Stimulated activated CD8-positive, alpha-beta memory T cell treated with anti-CD3 and anti-CD28 coated beads, Interleukin-12 subunit alpha, Interleukin-12 subunit beta, amount 100 ng/mL, for 1 hour (primary cell): ENCODE data around the gene YIF1A.
A peak's percentile ranks its signal among the peaks of the same experiment; 100 is the strongest.
"Not testable (repeated sequence)": the region's sequence is repeated elsewhere in the genome, so short reads cannot be mapped to it uniquely, and the experiment has no call there.

Experiments used
- DNase-seq: peaks from one replicate; pipeline ENCODE4 v3.0.0-alpha.2; 2020; ENCODE audit warnings: low read depth

Gene YIF1A

DNA sequence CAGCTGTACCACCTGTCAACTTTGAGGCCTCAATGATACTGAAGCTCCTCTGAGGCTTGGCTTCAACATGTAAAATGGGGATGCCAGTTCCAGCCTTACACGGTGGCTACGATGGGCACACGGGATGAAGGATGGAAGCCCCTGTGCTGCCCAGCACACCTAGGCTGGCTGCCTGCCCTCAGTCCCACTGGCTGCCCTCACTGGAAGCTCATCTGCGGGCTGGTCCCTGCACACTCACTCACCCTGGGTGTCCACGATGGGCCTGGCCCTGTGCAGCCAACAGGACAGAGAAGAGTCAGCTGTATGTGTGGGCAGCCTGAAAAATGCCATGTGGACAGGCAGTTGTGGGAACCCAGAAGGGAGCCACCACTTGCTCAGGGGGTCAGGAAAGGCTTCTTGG, 2.2 kb downstream of the YIF1A start:
- no peak for DNase-seq

DNA sequence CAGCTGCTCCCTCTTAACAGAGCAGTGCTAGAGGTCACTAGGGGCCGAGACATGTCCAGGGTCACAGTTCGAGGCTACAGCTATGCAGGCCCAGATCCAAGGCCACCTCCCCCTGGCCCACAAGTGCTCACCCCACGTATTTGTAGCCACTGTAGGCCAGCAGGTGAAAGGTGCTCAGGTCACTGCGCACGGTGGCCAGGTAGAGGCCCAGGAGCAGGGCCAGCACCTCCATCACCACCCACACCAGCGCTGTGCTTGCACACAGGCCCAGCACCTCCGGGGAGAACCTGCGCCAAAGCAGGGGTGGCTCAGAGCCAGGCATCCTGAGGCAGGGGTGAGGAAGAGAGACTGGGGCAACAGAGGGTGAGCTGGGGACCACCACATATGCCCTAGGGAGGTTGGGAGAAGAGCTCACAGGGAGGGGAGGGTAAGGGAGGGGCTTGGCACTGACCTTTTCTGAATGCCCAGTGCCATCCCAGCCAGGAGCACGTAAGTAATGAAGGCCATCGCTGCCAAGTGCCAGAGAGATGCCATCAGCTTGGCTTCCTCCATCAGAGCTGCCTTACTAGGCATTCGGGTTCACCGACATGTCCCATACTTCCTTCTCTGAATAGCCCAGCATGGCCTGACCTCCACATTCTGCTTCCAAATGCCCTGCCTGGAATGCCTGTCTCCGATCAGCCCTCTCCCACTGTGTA, 3.5 kb downstream of the YIF1A start:
- no peak for DNase-seq

DNA sequence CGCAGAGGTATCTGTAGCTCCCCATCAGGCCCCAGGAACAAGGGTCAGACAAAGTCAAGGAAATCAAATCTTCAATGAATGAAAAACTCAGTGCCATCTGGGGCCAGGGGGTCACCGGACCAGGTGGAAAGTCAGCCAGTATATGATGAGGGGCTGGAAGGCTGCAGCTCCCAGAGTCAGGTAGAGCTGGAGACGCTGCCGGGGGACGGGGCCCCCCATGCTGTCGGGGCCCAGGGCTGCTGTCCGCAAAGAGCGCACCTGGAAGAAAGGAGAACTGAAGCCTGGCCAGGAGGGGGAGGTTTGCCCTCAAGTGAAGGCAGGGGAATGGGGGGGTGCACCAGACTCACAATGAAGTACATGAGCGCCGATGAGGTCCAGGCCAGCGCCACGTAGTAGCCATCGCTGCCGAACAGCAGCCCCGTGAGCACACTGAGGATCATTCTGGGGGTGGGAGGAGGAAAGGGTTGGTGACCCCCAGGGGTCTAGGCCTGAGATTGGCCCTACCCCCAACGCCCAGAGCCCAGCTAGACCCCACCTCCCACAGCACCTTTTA, 4.3 kb downstream of the YIF1A start:
- no peak for DNase-seq

- no peak for DNase-seq
Observed at GRCh38 chr11:66283461-66284105, 5.4 kb downstream of the YIF1A start.

DNA sequence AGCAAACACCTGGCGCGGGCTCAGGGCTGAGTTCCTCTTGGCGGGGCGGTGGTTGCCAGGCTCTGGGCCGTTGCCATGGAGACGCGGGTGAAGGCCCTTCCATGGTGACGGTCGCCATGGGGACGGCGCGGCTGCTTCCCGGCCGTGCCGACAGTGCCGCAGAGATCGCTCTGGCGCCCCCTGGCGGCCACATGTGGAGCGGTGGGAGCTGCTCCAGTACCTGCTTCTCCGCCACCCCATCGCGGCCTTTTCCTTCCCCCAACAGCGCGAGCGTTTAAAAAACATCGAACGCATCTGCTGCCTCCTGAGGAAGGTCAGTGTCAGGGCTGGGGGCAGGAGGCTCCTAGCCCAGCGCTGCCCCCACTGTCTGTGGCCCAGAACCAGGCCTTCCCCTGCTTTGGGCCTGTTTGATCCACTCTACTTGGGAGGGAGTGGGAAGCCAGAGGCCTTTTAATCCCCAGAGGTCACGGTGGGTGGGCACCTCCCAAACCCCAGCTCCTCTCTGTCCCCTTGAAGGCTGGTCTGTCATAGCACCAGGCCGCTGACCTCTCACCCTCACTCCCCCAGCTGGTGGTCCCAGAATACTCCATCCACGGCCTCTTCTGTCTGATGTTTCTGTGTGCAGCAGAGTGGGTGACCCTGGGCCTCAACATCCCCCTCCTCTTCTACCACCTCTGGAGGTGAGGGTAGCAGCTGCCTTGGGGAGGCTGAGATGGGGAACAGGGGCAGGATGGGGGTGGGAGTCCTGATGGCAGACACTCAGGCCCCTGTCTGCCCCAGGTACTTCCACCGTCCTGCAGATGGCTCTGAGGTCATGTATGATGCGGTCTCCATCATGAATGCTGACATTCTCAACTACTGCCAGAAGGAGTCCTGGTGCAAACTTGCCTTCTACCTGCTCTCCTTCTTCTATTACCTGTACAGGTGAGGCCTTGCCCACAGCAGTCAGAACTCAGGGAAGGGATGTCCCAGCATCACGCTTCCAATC, 6.2 kb downstream of the YIF1A start:
- peak; percentile 99 for DNase-seq

DNA sequence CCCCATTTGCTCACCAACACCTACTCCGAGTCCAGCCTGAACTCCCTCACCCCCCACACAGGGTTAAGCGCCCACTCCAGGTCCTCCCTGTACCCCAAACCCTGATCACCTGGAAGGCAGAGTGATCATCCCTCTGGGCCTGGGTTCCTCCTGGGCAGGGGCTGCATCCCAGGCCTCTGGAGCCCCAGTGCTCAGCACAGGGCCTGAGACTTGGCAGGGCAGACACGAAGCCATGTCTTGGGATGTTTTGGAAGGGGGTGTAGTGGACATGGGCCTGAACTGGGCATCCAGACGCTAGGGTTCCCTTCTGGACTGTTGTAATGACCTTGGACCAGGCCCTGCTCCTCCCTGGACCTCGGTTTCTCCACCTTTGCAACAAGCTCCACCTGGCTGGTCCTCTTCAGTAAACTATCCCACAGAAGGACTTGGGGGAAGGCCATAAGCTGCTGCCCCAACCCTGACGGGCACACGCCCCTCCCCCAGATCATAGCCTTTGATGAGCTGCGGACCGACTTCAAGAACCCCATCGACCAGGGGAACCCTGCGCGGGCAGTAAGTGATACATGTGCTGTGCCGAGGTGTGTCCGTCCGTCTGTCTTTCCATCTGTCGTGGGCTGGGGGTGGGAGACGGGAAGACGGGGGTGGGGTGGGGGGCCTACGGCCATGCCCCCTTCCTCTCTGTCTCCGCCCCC, 7.0 kb downstream of the YIF1A start:
- DNase-seq = no peak

- no peak for DNase-seq
Observed at GRCh38 chr11:66281001-66281400, 7.9 kb downstream of the YIF1A start.

GRCh38 chr11:66280428-66280827, 8.5 kb downstream of the YIF1A start:
- no peak for DNase-seq

DNA sequence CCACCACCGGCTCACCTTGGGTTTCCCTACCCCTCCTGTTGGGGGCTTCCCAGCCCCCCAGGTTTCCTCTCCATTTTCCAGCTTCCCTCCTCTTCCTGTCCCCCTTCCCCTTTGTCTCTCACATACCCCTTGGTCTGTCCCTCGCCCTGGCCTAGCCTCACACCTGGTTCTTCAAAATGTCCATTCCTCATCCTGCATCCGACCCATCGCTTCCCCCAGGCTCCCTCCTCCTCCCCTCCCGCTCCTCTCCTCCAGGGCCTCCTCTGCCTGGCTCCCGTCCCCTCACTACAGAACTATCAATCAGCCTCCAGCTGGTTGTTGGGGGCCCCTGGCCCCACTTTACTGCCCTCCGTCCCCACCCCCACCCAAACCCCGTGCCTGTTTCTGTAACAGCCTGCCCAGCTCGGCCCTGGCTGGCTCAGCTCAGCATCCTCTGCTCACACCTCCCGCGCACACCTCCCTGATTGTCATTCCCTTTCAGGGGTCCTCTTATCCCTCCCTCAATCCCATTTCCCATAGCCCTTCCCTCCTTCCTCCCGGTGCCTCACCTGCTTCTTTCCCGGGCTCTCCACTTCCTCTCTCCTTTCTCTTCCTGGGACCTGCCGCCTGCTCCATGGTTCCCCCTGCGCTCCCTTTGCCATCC, 9.7 kb downstream of the YIF1A start:
- DNase-seq = no peak

DNA sequence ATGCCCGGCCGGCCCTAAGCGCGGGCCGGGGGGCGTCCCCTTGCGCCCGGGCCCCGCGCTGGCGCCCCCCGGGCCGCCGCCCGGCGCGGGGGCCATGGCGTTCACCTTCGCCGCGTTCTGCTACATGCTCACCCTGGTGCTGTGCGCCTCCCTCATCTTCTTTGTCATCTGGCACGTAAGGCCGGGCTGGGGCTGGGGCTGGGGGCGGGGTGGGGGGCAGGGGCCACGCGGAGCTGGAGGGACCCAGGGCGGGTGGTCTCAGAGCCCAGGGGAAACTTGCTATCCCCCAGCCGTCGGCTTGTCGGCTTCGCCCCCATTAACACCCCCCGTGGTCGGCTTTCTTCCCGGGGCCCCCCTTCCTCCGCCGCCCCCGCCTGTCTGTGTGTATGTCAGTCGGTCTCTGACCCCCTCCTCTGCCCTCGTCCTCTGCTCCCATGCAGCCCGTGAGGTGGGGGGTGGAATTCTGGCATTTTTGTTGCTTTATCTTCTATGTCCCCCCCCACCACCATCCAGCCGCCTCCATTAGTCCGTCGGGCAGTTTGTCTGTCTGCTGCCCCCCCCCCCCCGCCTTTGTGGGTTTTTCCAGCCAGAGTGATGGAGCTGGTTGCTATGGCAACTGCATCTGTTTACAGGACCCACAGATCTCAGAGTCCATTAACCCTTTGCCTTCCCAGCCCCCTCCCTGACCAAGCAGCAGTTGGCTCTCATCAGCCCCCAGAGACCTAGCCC, 10.4 kb downstream of the YIF1A start:
- DNase-seq = no peak

- no peak for DNase-seq
Observed at GRCh38 chr11:66277471-66278362, 11.2 kb downstream of the YIF1A start, which contains the start of gene CNIH2. Gene CNIH2, plus strand, starts transcription at chr11:66278175. Its CDS starts 282 bp downstream, at chr11:66278457.

DNA sequence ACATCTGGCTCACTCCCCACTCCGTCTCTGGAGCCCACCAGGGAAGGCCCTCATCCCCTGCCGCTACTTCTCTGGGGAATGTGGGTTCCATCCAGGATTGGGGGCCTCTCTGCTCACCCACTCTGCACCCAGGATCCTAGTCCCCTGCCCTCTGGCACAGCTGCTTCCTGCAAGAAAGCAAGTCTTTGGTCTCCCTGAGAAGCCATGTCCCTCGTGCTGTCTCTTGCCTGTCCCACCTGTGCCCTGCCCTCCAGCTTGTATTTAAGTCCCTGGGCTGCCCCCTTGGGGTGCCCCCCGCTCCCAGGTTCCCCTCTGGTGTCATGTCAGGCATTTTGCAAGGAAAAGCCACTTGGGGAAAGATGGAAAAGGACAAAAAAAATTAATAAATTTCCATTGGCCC, 11.9 kb downstream of the YIF1A start:
- DNase-seq = not testable (repeated sequence)

DNA sequence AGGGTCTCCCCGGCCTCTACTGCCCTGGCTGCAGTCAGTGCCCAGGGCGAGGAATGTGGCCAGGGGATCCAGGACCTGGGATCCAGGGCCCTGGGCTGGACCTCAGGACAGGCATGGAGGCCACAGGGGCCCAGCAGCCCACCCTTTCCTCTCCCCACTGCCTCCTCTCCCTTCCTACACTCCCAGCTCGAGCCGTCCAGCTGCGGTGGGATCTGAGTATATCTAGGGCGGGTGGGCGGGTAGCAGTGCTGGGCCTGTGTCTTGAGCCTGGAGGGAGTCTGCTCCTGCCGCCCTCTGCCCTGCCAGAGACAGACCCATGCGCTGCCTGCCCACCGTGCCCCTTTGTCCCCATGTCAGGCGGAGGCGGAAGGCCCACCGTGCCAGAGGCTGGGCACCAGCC, 12.3 kb downstream of the YIF1A start:
- not testable (repeated sequence) for DNase-seq

- DNase-seq = no peak
Observed at GRCh38 chr11:66275984-66276612, 12.8 kb downstream of the YIF1A start.

- DNase-seq = no peak
Observed at GRCh38 chr11:66275396-66275795, 13.5 kb downstream of the YIF1A start.

GRCh38 chr11:66274219-66274618, 14.7 kb downstream of the YIF1A start:
- no peak for DNase-seq

- DNase-seq = no peak
Observed at GRCh38 chr11:66272596-66272995, 16.3 kb downstream of the YIF1A start.

DNA sequence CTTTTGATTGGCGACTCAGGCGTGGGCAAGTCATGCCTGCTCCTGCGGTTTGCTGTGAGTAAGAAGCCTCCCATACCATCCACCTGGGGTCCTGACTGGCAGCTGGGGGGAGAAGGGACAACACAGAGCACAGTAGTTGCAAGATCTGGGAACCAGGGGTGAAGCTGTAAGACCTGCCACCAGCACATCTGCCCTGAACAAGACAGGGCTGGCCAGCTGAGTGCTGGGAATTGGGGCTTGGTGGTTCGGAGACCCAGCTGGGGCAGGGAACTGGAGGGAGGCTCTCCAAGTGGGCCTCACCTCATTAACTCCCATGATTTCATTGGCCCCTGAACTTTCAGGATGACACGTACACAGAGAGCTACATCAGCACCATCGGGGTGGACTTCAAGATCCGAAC, 17.1 kb downstream of the YIF1A start:
- no peak for DNase-seq
